Tibial nerve (tissue), 4 donors: ENCODE results near the gene ATAT1.

Experiments
- EP300 ChIP-seq, 2 donors: sonication (generic); formaldehyde crosslinking; IDR thresholded peaks; one replicate each; pipeline ENCODE4 v1.6.1; 2017; ENCODE audit warnings: antibody characterized with exemption in 2 of 2, mild to moderate bottlenecking in 1 of 2
- POLR2A ChIP-seq, 2 donors: fragments of 450-650 bp; IDR thresholded peaks; one replicate each; pipeline ENCODE4 v1.6.1; 2017; ENCODE audit warnings: antibody characterized with exemption in 2 of 2, mild to moderate bottlenecking in 2 of 2, moderate library complexity in 2 of 2
- TF ChIP-seq, protein P1 (sequence below), 5 experiments: fragments of 200-600 bp in 3 of 5; fragments of 450-650 bp in 2 of 5; sonication (generic) in 3 of 5; IDR thresholded peaks; one replicate each; pipeline ENCODE4 v1.5.1; 2016 to 2019; ENCODE audit warnings: antibody characterized with exemption in 5 of 5, mild to moderate bottlenecking in 3 of 5, moderate library complexity in 2 of 5

GRCh38 chr6:30612687-30613248, 13.9 kb upstream of the ATAT1 start:
- TF ChIP-seq, protein P1, sequence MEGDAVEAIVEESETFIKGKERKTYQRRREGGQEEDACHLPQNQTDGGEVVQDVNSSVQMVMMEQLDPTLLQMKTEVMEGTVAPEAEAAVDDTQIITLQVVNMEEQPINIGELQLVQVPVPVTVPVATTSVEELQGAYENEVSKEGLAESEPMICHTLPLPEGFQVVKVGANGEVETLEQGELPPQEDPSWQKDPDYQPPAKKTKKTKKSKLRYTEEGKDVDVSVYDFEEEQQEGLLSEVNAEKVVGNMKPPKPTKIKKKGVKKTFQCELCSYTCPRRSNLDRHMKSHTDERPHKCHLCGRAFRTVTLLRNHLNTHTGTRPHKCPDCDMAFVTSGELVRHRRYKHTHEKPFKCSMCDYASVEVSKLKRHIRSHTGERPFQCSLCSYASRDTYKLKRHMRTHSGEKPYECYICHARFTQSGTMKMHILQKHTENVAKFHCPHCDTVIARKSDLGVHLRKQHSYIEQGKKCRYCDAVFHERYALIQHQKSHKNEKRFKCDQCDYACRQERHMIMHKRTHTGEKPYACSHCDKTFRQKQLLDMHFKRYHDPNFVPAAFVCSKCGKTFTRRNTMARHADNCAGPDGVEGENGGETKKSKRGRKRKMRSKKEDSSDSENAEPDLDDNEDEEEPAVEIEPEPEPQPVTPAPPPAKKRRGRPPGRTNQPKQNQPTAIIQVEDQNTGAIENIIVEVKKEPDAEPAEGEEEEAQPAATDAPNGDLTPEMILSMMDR (IDR thresholded peaks at IDR 0.05) = no peak
- no peak for TF ChIP-seq POLR2A (IDR thresholded peaks at IDR 0.05)
- no peak for TF ChIP-seq EP300 (IDR thresholded peaks at IDR 0.05)
